ENCODE data around the gene CFH.

DNA sequence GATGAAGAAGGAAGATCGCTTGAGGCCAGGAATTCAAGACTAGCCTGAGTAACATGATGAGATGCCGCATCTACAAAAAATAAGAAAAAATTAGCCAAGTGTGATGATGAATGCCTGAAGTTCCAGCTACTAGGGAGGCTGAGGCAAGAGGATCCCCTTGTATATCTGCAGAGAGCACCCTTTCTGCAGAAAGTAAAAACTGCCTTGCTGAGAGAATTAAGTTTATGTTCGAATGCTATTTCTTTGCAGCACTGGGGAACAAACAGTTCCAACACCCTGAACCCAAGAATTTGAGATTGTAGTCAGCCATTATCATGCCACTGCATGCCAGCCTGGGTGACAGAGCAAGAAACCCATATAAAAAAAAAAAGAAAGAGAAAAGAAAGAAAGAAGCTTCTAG is 23.0 kb upstream of the CFH start:
- TF ChIP-seq, protein P1, sequence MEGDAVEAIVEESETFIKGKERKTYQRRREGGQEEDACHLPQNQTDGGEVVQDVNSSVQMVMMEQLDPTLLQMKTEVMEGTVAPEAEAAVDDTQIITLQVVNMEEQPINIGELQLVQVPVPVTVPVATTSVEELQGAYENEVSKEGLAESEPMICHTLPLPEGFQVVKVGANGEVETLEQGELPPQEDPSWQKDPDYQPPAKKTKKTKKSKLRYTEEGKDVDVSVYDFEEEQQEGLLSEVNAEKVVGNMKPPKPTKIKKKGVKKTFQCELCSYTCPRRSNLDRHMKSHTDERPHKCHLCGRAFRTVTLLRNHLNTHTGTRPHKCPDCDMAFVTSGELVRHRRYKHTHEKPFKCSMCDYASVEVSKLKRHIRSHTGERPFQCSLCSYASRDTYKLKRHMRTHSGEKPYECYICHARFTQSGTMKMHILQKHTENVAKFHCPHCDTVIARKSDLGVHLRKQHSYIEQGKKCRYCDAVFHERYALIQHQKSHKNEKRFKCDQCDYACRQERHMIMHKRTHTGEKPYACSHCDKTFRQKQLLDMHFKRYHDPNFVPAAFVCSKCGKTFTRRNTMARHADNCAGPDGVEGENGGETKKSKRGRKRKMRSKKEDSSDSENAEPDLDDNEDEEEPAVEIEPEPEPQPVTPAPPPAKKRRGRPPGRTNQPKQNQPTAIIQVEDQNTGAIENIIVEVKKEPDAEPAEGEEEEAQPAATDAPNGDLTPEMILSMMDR (IDR thresholded peaks at IDR 0.05) = no peak
- TF ChIP-seq POLR2AphosphoS5 (IDR thresholded peaks at IDR 0.05; ENCODE audit: insufficient read depth in 1 of 2, low read depth in 1 of 2) = no peak
- no peak for TF ChIP-seq POLR2A (IDR thresholded peaks at IDR 0.05)
